Hepatocyte (in vitro differentiated cells): ENCODE measurements around the gene ZNF423.

Experiments
- CTCF ChIP-seq: fragments of 200-600 bp; sonication (generic); IDR thresholded peaks from 2 replicates; pipeline ENCODE4 v1.5.1; 2016; ENCODE audit warnings: antibody characterized with exemption, mild to moderate bottlenecking; ENCODE audit not compliant: poor library complexity
- EZH2 ChIP-seq: fragments of 200-600 bp; sonication (generic); IDR thresholded peaks from 2 replicates; pipeline ENCODE4 v1.6.1; 2016; ENCODE audit warnings: antibody characterized with exemption, mild to moderate bottlenecking, borderline replicate concordance
- EZH2phosphoT487 ChIP-seq: fragments of 200-600 bp; sonication (generic); IDR thresholded peaks from one replicate; pipeline ENCODE4 v1.6.1; 2018; ENCODE audit warnings: antibody characterized with exemption, mild to moderate bottlenecking, low read depth, moderate library complexity; ENCODE audit not compliant: unreplicated experiment, severe bottlenecking

- TF ChIP-seq CTCF (no peak), EZH2 (no peak), EZH2phosphoT487 (no peak)
Observed at GRCh38 chr16:49660626-49661025, 195.3 kb downstream of the ZNF423 start.
